HK-2 (cell line): ENCODE results near the gene COX5B.
"Not testable (repeated sequence)": the region's sequence is repeated elsewhere in the genome, so short reads cannot be mapped to it uniquely, and the experiment has no call there.

Experiments
- DNase-seq: peaks from one replicate; pipeline ENCODE4 v3.0.0-alpha.2; 2018; ENCODE audit not compliant: unreplicated experiment

COX5B gene

GRCh38 chr2:97673182-97673914 lies 27.5 kb downstream of the COX5B start:
- no peak for DNase-seq

GRCh38 chr2:97673915-97674283 lies 28.0 kb downstream of the COX5B start:
- no peak for DNase-seq

GRCh38 chr2:97675430-97676113 lies 29.7 kb downstream of the COX5B start:
- DNase-seq: no peak

GRCh38 chr2:97676620-97677019 lies 30.8 kb downstream of the COX5B start:
- no peak for DNase-seq

- DNase-seq: no peak
Measured at GRCh38 chr2:97677480-97677879, 31.6 kb downstream of the COX5B start.

GRCh38 chr2:97678298-97678697 lies 32.4 kb downstream of the COX5B start:
- DNase-seq: no peak

- DNase-seq: not testable (repeated sequence)
Measured at GRCh38 chr2:97687235-97687634, 41.4 kb downstream of the COX5B start.

GRCh38 chr2:97688062-97688827 lies 42.4 kb downstream of the COX5B start:
- no peak for DNase-seq

GRCh38 chr2:97691166-97691565 lies 45.3 kb downstream of the COX5B start:
- no peak for DNase-seq

GRCh38 chr2:97693476-97693875 lies 47.6 kb downstream of the COX5B start:
- no peak for DNase-seq

- no peak for DNase-seq
Measured at GRCh38 chr2:97695744-97696143, 49.9 kb downstream of the COX5B start.

GRCh38 chr2:97697252-97698235 lies 51.7 kb downstream of the COX5B start:
- DNase-seq: peak; percentile 87
